GM19351 (cell line): ENCODE data around the gene COMT.

Experiments
- ATAC-seq: cut with Tn5 transposase; IDR thresholded peaks from one replicate; pipeline ENCODE4 v1.9.1; 2021; ENCODE audit warnings: mild to moderate bottlenecking, moderate library complexity; ENCODE audit not compliant: unreplicated experiment

The COMT gene

GRCh38 chr22:19980766-19981165 is 39.2 kb downstream of the COMT start:
- ATAC-seq = no peak

DNA sequence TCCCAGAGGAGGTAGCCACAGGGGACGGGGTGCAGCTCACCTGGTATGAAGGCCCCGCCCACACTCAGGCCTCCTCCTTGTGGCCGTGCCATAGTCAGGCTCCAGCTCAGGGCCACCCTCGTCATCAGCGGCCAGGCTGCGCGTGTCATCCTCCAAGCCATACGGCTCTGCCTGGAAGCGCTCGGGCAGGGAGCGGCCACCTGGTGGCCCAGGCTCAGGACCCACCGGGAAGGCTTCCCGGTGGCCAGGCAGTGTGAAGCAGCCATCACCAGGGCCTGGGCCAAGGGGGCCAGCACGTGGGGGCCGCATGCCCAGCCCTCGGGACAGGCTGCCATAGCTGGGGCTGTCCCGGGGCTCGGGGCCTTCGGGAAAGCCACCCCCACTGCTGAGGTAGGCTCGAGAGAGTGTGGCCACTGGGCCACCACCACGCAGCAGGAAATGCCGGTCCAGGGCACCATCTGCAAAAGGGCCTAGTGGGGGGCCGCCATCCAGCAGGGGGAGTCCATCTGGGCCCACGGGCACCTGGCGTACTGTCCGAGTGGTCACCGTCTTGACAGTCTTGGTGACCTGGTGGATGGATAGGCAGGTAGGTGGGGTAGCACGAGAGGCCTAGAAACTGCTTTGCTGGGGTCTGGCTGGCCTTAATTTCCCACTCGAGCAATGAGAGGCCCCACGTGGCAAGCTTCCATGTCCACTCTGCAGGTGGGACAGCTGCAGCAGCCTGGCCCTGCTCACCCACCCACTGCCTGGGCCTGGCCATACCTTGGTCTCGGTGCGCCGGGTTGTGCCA is 39.8 kb downstream of the COMT start:
- ATAC-seq = no peak

GRCh38 chr22:19981961-19982920 is 40.7 kb downstream of the COMT start:
- ATAC-seq = no peak

- ATAC-seq = no peak
Measured at GRCh38 chr22:19982991-19983578, 41.5 kb downstream of the COMT start.

GRCh38 chr22:19983741-19984140 is 42.2 kb downstream of the COMT start:
- ATAC-seq = no peak

DNA sequence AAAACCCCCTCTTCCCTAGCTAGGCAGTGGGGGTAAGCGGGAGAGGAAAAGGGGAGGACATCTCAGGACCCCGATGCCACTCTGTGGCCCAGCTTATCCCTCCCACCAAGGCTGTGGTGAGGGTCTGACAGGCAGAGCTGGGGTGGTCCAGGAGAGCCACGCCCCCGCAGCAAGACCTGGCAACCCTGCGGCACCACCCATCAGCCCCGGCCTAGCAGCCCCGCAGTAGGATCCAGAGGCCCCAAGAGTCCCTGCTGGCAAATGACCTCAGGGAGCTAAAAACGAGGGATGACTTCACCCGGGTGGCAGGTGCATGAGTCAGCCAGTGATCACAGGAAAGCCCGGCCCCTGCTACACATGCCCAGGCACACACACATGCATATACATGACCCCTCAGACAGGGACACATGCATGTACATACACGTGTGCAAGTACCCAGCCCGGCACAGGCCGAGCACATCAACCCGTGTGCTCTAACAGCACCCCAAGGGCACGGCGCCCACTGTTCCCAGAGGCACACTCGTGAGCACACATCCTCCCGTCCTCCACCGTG is 42.7 kb downstream of the COMT start:
- ATAC-seq = no peak

DNA sequence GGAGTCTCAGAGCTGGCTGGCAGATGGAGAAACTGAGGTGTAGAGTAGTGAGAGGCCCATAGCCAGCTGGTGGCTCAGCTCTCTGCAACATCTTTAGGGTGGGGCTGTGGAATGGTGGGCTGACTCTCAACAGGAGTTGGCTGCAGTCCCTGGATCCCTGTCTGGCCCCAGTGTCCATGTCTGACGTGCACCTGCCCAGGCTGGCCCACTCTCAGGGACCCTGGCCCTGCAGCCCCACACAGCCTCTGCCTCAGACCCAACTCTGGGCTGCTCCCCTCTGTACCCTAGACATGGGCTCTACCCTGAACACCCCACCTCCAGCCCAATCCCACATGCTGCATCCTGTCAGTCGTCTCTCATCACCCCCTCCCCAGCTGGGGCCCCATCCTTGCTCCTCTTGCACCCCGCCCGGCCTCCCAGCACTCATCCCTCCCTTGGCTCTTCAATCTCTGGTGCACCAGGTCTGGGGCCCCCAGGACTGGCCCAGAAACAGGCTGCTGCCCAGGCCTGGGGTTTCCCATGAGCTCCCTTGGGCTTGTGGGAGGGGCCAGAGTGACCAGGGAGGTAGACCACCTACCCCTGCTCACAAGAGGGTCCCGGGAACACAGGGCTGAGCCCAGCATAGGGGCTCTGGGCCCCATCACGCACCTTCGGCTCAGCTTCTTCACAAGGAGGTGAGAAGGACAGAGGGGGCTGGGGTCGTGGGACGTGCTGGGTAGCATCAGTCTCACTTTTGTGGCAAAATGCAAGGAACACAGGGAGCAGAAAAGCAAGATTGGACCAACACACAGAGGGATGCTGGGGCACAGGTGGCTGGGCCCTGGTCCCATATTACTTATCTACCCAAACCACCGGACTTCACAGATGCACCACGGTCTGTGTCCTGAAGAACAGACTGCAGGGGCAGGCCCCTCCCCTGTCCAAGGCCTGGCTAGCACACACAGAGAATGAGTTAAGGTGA is 43.6 kb downstream of the COMT start:
- no peak for ATAC-seq

DNA sequence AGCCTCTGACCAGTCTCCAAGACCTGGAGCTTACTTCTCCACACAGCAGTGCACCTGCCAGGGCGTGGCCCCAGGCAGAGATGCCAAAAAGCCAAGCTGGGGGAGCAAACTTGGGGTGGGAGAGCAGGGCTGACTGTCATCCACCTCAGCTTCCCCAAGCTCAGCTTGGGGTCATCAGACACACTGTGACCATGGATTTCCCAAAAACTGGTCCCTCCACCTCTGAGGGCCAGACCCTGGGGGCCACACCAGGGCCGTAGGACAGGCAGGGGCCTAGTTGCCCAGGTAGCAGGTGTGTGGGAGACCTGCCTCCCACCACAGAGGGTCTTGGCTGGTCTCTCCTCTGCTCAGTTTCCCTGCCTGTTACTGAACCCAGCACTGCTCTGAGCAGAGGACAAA is 44.4 kb downstream of the COMT start:
- ATAC-seq = no peak

DNA sequence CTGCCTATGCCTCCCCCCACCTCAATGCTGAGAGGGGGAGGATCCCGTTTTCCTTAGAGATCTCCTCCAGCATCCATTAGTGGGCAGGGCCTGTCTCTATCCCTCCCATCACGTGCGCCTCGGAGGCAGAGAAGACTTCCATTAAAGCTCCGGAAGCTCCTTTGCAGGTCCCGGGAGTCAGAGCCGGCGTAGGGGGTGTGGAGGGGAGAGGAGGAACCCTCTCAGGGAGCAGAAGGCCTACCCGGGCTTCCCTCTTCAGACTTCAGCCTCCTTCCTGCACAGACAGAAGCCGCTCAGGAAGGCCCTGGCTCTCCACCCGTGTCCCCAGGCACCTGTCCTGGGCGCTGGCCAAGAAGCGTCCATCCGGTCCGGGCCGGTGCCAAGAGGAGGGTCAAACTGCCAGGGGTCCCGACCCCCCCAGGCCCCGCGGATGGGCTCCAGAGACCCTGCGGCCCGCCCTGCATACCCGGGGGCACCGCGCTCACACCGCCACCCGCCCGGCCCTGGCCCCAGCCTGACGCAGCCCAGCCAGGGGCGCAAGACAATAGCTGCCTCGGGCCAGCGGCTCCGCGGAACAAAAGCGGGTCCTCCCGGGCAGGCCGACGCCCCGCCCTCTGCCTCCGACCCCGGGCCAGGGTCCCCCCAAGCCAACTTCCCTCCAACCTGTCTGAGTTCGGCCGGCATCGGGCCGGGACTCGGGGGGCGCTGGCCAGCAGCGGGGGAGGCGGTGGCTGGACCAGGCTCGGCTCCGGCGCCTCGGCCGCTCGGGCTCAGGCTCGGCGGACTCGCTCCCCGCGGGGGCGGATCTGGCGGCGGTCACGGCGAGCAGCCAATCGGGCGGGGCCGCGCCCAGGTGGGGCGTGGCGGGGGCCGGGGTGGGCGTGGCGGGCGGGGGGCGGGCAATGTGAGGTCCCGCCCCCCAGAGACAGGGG is 45.1 kb downstream of the COMT start:
- ATAC-seq = peak; percentile 81

GRCh38 chr22:19987394-19988306 is 46.1 kb downstream of the COMT start:
- ATAC-seq = no peak

DNA sequence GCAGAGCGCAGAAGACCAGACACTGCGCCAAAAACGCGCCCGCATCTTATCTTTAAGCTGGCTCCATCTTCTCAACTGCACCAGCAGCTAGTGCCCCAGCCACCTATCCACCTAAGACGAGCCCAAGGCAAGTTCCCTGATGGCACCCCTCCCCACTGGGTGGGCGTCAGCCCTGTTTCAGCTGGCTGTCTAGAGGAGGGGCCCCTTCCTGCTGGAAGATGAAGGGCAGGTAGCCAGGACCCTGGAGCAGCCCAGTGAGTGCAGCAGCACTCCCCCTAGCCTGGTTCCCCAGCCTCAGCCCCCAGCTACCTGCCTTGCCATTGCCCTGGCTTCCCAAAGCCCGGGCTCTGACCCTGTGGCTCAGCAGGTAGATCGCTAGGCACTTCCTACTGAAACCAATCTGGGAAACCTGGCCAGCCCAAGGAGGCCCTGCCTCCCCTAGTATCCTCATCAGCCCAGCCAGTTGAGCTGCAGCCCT is 46.8 kb downstream of the COMT start:
- ATAC-seq = no peak

GRCh38 chr22:19988965-19989724 is 47.6 kb downstream of the COMT start:
- ATAC-seq = no peak

DNA sequence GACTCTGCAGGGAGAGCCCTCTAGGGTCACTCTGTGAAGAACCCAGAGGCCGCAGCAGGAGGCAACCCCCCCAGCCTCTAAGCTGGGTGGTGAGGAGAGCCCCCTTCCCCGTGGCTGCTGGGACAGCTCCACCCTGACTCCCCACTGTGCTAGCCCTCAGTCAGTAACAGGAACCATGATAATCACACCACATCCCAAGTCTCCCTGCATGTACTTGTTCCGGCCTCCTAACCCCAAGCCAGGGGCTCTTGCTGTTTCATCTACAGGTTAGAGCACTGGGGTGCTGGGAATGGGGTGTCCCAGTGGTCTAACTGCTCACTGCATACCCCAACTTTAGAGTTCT is 48.1 kb downstream of the COMT start:
- ATAC-seq = no peak

- no peak for ATAC-seq
Measured at GRCh38 chr22:19990188-19990587, 48.6 kb downstream of the COMT start.

- no peak for ATAC-seq
Measured at GRCh38 chr22:19990609-19991394, 49.2 kb downstream of the COMT start.

DNA sequence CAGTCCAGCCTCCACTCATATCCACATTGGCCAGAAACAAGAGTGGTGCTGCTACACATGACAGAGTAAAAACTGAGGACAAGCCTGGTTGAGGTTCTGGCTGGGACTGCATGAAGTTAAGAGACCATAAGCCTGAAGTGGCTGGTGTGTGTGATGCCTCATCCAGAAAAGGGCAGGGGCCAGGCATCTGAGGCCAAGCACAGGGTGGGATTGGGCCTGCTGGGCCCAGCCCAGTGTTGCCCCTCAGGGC is 49.7 kb downstream of the COMT start:
- no peak for ATAC-seq
